Smooth muscle cell of the brain vasculature (primary cell): ENCODE data around the gene BSCL2.
"Not testable (repeated sequence)": the region's sequence is repeated elsewhere in the genome, so short reads cannot be mapped to it uniquely, and the experiment has no call there.

Source experiments
- DNase-seq: peaks from one replicate; pipeline ENCODE4 v3.0.0-alpha.2; 2012; ENCODE audit warnings: low read depth, low spot score

BSCL2 gene

GRCh38 chr11:62719302-62719978 lies 12.2 kb upstream of the BSCL2 start:
- no peak for DNase-seq

DNA sequence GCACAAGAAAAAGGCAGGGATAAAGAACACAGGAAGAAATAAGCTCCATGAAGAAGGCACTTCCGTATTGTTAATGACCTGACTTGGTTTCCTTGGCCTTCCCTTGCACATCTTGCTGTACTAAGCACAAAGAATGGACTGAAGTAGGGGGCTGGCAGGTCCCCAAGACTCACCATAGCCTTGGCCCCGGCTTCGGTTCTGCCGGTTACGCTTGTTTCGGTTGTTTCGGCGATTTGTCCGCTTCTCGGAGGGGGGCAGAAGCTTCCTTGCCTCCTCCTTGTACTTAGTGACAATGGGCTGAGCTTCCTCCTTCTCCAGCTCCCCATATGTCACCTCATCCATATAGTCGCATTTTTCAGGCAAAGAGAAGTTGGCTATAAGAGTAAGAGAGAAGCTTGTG lies 9.6 kb upstream of the BSCL2 start:
- DNase-seq = no peak

GRCh38 chr11:62716206-62716605 lies 9.0 kb upstream of the BSCL2 start:
- DNase-seq = no peak

DNA sequence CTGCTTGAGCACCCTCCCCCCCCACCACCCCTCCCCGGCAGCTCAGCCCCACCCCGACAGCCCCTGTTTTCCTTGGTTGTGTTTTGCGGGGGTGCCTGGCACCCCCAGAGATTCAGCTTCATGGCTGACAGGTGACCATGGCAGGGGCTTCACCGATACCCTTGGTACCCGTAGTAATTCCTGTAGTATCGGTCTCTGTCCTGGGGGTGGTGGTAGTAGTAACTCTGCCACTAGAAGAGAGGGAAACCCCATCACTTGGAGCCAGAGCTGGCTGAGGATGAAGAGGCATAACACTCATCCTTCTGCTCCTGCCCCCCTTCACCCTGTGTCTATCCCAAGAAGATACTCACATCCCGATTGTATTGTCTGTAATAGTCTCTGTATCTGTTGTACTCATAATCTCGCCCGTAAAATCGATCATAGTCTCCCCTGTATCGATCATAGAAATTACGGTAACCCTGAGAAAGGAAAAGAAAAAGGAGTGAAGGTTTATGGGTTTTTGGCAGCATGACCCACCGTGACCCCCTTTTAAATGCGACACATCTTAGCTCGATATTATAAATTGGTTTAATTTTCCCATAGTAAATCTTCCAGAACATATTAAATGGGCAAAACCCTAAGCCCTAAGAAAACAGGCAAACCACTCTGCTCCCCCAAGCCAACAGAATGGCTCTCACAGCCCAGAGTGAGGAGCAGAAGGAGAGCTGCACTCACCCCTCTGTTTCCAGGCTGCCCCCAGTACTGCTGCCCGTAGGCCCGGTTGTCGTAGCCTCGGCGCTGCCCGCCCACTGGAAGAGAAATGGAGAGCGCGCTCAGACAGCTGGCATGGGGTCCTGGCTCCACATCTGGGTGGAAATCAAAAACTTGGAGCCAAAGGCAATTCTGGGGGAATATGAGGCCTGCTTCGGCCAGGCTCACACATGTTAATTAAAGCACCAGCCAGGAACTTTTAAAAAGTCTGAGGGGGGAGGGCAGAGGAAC lies 8.2 kb upstream of the BSCL2 start:
- no peak for DNase-seq

- no peak for DNase-seq
Measured at GRCh38 chr11:62713343-62713742, 6.1 kb upstream of the BSCL2 start.

DNA sequence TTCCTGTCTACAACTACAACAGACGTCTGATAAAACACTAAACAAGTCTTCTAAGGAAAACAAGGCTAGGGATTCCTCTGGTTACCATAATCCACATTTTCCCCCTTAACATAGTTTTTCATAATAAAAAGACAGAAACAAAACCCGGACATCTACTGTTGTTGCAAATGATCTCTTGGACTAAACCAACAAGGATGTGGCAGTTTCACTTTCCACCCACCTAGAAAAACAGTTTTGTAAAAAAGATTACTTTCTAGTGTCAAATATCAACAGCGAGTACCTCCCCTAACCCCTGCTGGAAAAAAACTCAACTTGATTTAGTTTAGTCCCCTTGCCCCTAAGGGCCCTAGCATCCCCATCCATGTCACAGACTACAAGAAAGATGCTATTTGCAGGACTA lies 5.6 kb upstream of the BSCL2 start:
- no peak for DNase-seq

DNA sequence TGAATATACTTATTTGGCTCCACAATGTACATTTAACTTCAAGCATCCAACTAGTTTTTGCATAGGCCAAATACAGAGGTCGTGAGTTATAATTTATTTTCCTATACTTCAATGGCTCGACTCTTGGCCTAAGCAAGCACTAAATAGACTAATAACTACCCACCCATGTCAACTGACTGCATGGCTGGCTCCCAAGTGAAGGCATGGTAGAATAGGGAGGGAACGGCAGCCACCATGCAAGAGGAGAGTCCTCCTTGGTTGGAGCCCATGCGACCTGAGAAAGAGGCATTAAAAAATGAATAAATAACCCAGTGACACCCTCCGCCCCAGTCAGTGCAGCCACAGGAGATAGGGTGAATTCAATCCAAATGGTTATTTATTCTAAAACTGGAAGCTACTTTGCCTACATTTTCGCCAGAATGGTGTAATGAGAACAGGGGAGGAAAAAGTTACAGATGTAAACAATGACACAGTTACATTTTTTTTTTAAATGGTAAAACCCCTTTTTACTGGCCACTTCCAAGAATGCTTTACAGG lies 5.1 kb upstream of the BSCL2 start:
- no peak for DNase-seq

DNA sequence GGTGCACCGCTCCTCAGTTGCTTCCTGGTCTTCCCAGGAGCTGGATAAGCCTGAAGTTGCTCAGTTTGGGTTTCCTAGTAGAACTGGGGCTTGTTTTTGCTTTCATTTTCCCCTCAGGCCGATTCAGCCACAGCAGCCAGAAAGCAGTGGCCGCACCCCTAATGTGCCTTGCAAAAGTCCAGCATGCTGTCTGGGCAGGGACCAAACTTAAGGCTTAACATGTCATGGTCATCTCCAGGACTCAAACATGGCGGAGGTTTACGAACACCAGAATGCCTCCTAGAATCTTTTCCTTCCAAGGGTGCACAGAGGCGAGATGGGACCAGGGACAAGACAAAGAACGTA lies 2.7 kb upstream of the BSCL2 start:
- no peak for DNase-seq

- peak; percentile 96 for DNase-seq
Measured at GRCh38 chr11:62709247-62710000, 2.2 kb upstream of the BSCL2 start.

DNA sequence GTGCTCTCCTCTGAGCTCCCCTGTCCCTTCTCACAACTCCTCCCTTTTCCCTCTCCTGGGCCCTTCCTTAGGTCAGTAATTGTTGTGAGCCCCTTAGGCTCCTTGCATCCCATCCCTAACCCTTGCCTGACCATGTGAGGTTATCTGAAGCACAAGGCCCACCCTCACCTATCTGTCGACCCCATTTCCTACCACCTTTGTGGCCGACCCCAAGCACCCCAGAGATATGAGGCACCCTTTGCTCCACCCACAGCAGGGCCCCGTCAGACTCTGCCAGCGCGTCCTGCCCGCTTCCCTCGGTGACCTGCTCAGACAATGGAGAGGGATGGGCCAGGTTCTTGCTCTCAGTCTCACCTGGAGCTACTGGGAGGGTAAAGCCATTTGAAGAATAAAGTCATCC lies 1.6 kb upstream of the BSCL2 start:
- no peak for DNase-seq

- no peak for DNase-seq
Measured at GRCh38 chr11:62708392-62708791, 1.2 kb upstream of the BSCL2 start.

GRCh38 chr11:62706850-62707247 lies 375 bp downstream of the BSCL2 start:
- DNase-seq = no peak

DNA sequence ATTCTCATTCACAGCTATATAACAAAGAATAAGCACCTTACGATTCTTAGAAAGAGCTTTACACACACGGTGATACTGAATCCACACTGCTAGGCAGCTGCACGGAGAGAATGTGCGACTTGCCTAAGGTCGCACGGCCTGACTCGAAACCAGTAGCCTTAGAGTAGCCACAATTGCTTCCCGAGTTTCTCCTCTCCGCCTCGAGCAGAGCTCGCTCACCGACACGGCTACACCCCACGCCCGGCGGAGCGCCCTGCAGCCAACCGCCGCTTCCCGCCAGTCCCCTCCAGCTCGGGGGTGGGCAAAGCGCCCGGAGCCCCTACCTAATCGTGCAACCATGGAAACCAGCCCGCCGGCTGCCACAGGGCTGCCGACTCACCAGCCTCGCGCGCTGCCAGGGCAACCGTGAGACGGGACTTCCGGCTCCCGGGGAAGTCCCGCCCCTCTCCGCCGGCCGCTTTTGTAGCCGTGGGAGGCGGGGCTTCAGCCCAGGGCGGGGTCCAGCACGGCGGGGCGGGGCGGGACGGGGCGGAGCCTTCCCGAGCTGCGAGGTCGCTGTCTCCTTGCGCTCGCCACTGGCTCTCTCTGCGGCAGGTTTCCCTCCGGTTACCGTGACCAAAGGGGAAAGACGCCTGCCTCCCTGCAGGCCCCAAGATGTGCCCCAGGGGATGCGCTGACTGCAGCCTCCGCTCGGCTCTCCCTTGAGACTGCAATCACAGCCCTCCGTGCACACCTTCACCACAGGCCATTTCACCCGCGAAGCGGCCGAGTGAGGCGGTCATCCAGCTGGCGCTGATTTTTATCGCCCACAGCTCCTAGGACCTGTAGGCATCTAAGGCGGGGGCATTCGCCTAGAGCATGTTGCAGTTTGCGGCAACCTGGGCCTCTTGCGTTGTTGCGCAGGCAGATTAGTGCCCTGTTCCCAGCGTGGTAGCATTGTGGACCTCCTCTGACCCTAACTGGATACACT lies 1.1 kb downstream of the BSCL2 start:
- DNase-seq = peak; percentile 73

GRCh38 chr11:62705413-62705812 lies 1.8 kb downstream of the BSCL2 start:
- no peak for DNase-seq

DNA sequence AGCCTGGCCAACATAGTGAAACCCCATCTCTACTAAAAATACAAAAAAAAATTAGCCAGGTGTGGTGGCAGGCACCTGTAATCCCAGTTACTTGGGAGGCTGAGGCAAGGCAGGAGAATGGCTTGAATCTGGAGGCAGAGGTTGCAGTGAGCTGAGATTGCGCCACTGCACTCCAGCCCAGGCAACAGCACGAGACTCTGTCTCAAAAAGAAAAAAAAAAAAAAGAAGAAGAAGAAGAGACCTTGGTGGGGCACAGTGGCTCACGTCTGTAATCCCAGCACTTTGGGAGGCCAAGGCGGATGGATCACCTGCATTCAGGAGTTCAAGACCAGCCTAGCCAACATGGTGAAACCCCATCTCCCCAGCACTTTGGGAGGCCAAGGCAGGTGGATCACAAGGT lies 3.3 kb downstream of the BSCL2 start:
- not testable (repeated sequence) for DNase-seq

DNA sequence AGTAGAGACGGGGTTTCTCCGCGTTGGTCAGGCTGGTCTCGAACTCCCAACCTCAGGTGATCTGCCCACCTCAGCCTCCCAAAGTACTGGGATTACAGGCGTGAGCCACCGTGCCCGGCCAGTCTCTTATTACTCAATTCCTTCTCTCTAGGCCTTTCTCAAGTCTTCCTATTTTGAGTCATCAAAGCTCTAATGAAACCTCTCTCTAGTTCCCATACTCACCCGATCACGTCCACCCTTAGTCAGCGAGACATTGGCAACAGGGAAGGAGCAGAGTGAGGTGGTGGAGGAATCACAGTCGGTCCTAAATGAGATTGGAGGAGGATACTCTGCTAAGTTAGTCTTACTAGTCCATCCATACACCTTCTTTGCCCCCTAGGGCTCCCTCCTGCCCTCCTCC lies 5.0 kb downstream of the BSCL2 start:
- DNase-seq = no peak

- no peak for DNase-seq
Measured at GRCh38 chr11:62694455-62695167, 12.6 kb downstream of the BSCL2 start.

DNA sequence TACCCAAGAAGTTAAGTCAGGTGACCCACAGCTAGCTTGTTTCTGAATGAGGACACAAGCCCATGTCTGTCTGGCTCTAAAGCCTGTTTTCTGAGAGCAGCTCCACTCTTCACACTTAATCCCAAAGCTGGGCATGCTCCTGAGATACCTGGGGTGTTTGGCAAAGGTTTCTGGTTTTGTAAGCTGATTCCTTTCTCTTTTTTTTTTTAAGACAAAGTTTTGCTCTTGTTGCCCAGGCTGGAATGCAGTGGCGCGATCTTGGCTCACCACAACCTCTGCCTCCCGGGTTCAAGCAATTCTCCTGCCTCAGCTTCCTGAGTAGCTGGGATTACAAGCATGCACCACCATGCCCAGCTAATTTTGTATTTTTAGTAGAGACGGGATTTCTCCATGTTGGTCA lies 13.6 kb downstream of the BSCL2 start:
- DNase-seq = not testable (repeated sequence)

- DNase-seq = peak; percentile 66
Measured at GRCh38 chr11:62689421-62690183, 17.6 kb downstream of the BSCL2 start, which contains the start of gene LRRN4CL. TSS of gene LRRN4CL (minus strand) at chr11:62689530. CDS start at chr11:62688508, 1,022 bp downstream.
